Inflammatory macrophage (primary cell): Measurements from ENCODE around the gene JARID2.

Source experiments
- DNase-seq, 2 donors: peaks; one replicate each; pipeline ENCODE4 v3.0.0-alpha.2; 2020 to 2022

Gene JARID2

GRCh38 chr6:15447546-15448267 is 201.8 kb downstream of the JARID2 start:
- no peak for DNase-seq

GRCh38 chr6:15449011-15449410 is 203.1 kb downstream of the JARID2 start:
- DNase-seq: no peak

- DNase-seq: no peak
Observed at GRCh38 chr6:15451738-15452137, 205.9 kb downstream of the JARID2 start.

GRCh38 chr6:15452182-15452941 is 206.5 kb downstream of the JARID2 start:
- no peak for DNase-seq

GRCh38 chr6:15453186-15453585 is 207.3 kb downstream of the JARID2 start:
- DNase-seq: no peak

- DNase-seq: no peak
Observed at GRCh38 chr6:15453622-15454021, 207.8 kb downstream of the JARID2 start.

GRCh38 chr6:15456422-15456821 is 210.6 kb downstream of the JARID2 start:
- no peak for DNase-seq

GRCh38 chr6:15457121-15457650 is 211.3 kb downstream of the JARID2 start:
- DNase-seq: no peak

GRCh38 chr6:15458021-15458459 is 212.2 kb downstream of the JARID2 start:
- DNase-seq: no peak

GRCh38 chr6:15460110-15460727 is 214.3 kb downstream of the JARID2 start:
- DNase-seq: no peak

GRCh38 chr6:15461127-15461944 is 215.5 kb downstream of the JARID2 start:
- no peak for DNase-seq

GRCh38 chr6:15462256-15462655 is 216.4 kb downstream of the JARID2 start:
- no peak for DNase-seq

GRCh38 chr6:15462717-15463525 is 217.1 kb downstream of the JARID2 start:
- no peak for DNase-seq

- DNase-seq: peak; percentile 30 to 38
Observed at GRCh38 chr6:15464211-15464725, 218.4 kb downstream of the JARID2 start.

GRCh38 chr6:15465212-15465611 is 219.3 kb downstream of the JARID2 start:
- no peak for DNase-seq

- DNase-seq: no peak
Observed at GRCh38 chr6:15470746-15471145, 224.9 kb downstream of the JARID2 start.

GRCh38 chr6:15472621-15473020 is 226.8 kb downstream of the JARID2 start:
- DNase-seq: no peak

- DNase-seq: no peak
Observed at GRCh38 chr6:15473174-15473573, 227.3 kb downstream of the JARID2 start.

- DNase-seq: peak; percentile 41 to 49
Observed at GRCh38 chr6:15473741-15474161, 227.9 kb downstream of the JARID2 start.

- peak in 1 of 2 donors; percentile 51 for DNase-seq
Observed at GRCh38 chr6:15474196-15474595, 228.3 kb downstream of the JARID2 start.

GRCh38 chr6:15475261-15475660 is 229.4 kb downstream of the JARID2 start:
- DNase-seq: no peak
